HepG2 (cell line): ENCODE results near the gene MED20. TPM values are rescaled to one million over a fixed set of nuclear protein-coding genes. Genes with fewer than 3 reads are reported as not detected.

Source experiments
- ATAC-seq: fragments of 200-7000 bp; cut with Tn5 transposase; 3 replicates; pipeline ENCODE4 v1.9.1; 2020; ENCODE audit warnings: mild to moderate bottlenecking, moderate library complexity
- BruUV-seq: library from RNA; stranded (reverse); fragments of 400-500 nt; replicated peaks from 2 replicates; lab custom pipeline; 2021; lab: Mats Ljungman, UMichigan
- CTCF ChIA-PET: fragments of 300-600 bp; formaldehyde crosslinking; extraction: SDS; loops from one replicate; lab custom pipeline; 2021; ENCODE audit warnings: low total read pairs, inconsistent platforms, low intra/inter-chr PET ratio; lab: Yijun Ruan, JAX
- POLR2A ChIA-PET: fragments of 350-600 bp; sonication (Branson Sonifier 250); formaldehyde crosslinking; loops from one replicate; lab custom pipeline; 2020; ENCODE audit warnings: antibody characterized with exemption, inconsistent platforms; lab: Yijun Ruan, JAX
- DNase-seq: peaks from one replicate; pipeline ENCODE4 v3.0.0-alpha.2; 2015; ENCODE audit warnings: low spot score
- FAIRE-seq: peaks from 3 replicates; lab custom pipeline; 2011; peaks lifted over from hg19 to GRCh38; lab: Jason Lieb, UNC
- H2AFZ ChIP-seq: one replicate; pipeline ENCODE4 v1.6.1; 2011; ENCODE audit warnings: low read length, inconsistent platforms
- H3K27ac ChIP-seq: fragments of 300-600 bp; 3 replicates; pipeline ENCODE4 v1.8.0; 2011; ENCODE audit warnings: mixed run types, mild to moderate bottlenecking, mixed read lengths, low read length, inconsistent platforms; ENCODE audit not compliant: insufficient read depth; ENCODE audit errors: extremely low read length
- H3K27me3 ChIP-seq, 2 experiments: fragments of 200-600 bp in 1 of 2; 2 replicates in 1 of 2; 3 replicates in 1 of 2; pipeline versions ENCODE4 v1.6.0 to v1.8.0; 2011; ENCODE audit warnings: low read length in 2 of 2, mild to moderate bottlenecking in 2 of 2, moderate library complexity in 2 of 2, inconsistent platforms in 1 of 2; ENCODE audit not compliant: insufficient read depth in 2 of 2, control insufficient read depth in 1 of 2
- H3K36me3 ChIP-seq, 2 experiments: fragments of 200-600 bp in 1 of 2; replicated peaks in 1 of 2; 2 replicates in 1 of 2; 3 replicates in 1 of 2; pipeline versions ENCODE4 v1.5.1 to v1.8.0; 2011; ENCODE audit warnings: low read length in 2 of 2, inconsistent platforms in 1 of 2; ENCODE audit not compliant: insufficient read depth in 2 of 2, control insufficient read depth in 1 of 2
- H3K4me1 ChIP-seq: 2 replicates; pipeline ENCODE4 v1.5.1; 2012; ENCODE audit warnings: low read length, inconsistent platforms; ENCODE audit not compliant: insufficient read depth
- H3K4me2 ChIP-seq: 2 replicates; pipeline ENCODE4 v1.6.0; 2011; ENCODE audit warnings: low read depth, low read length, inconsistent platforms
- H3K4me3 ChIP-seq, 3 experiments: fragments of 200-600 bp in 1 of 3; sonication (generic), shearing (Covaris generic) in 1 of 3; replicated peaks in 1 of 3; 2 replicates each; pipeline ENCODE4 v1.5.1; 2011 to 2016; ENCODE audit warnings: low read length in 3 of 3, inconsistent platforms in 2 of 3, low read depth in 2 of 3, mild to moderate bottlenecking in 2 of 3, control low read depth in 1 of 3, mixed read lengths in 1 of 3; ENCODE audit not compliant: insufficient read depth in 1 of 3
- H3K79me2 ChIP-seq: one replicate; pipeline ENCODE4 v1.6.1; 2011; ENCODE audit warnings: low read length, inconsistent platforms; ENCODE audit not compliant: insufficient read depth
- H3K9ac ChIP-seq: 2 replicates; pipeline ENCODE4 v1.6.0; 2011; ENCODE audit warnings: mild to moderate bottlenecking, low read depth, low read length, inconsistent platforms; ENCODE audit not compliant: insufficient read depth
- H3K9me3 ChIP-seq: 2 replicates; pipeline ENCODE4 v1.5.1; 2012; ENCODE audit warnings: mild to moderate bottlenecking, low read length
- H4K20me1 ChIP-seq: 2 replicates; pipeline ENCODE4 v1.6.0; 2011; ENCODE audit warnings: inconsistent platforms, mild to moderate bottlenecking, low read length, moderate library complexity; ENCODE audit not compliant: insufficient read depth
- KLF6 ChIP-seq: IDR thresholded peaks from 2 replicates; pipeline ENCODE4 v1.8.0; 2016; ENCODE audit warnings: missing biosample characterization, missing genetic modification reagents
- NBN ChIP-seq: fragments of 450-650 bp; conservative IDR thresholded peaks from 2 replicates; pipeline ENCODE4 v1.6.1; 2017
- SP2 ChIP-seq: sonication (generic); formaldehyde crosslinking; IDR thresholded peaks from 2 replicates; pipeline ENCODE4 v1.5.1; 2020; ENCODE audit warnings: mild to moderate bottlenecking, missing genetic modification reagents
- ZBTB38 ChIP-seq: sonication (generic); formaldehyde crosslinking; IDR thresholded peaks from 2 replicates; pipeline ENCODE4 v1.5.1; 2020; ENCODE audit warnings: mild to moderate bottlenecking, missing genetic modification reagents
- ZNF318 ChIP-seq: sonication (generic); formaldehyde crosslinking; IDR thresholded peaks from 2 replicates; pipeline ENCODE4 v1.4.0; 2020; ENCODE audit warnings: mild to moderate bottlenecking, missing genetic modification reagents
- ZNF430 ChIP-seq: sonication (generic); formaldehyde crosslinking; IDR thresholded peaks from 2 replicates; pipeline ENCODE4 v1.9.0; 2021; ENCODE audit warnings: mild to moderate bottlenecking, missing genetic modification reagents
- WGBS: methylation state at CpG from one replicate; pipeline ENCODE4 v1.1.6; 2017; ENCODE audit warnings: low lambda C conversion rate; 5-methylcytosine and 5-hydroxymethylcytosine counted together
- in situ Hi-C: cut with HindIII; loops from 2 replicates; pipeline ENCODE4 v1.10.0; 2017; ENCODE audit warnings: low pct_unique_long_range_greater_than_20kb; ENCODE audit not compliant: extremely low pct_ligation_motif_present
- intact Hi-C: fragments of 100-400 bp; cut with micrococcal nuclease; formaldehyde crosslinking; loops from one replicate; pipeline ENCODE4 v1.10.0; 2022; ENCODE audit not compliant: unreplicated experiment
- polyA plus RNA-seq, 8 experiments: library from polyadenylated mRNA; depleted of rRNA in 3 of 8; stranded (reverse) in 7 of 8; unstranded in 1 of 8; fragments of >200 nt; fragmentation: Illumina TruSeq in 4 of 8; extraction: Trizol in 4 of 8; gene quantifications; 2 replicates each; pipeline versions ENCODE4 v1.2.1 to v1.2.3, GENCODE V29; 2011 to 2016; ENCODE audit warnings: low read depth in 4 of 8, missing spikeins in 1 of 8, mixed read lengths in 1 of 8; ENCODE audit not compliant: insufficient read depth in 1 of 8
- total RNA-seq, 5 experiments: library from RNA; depleted of rRNA; stranded (reverse); fragments of >200 nt; fragmentation: Illumina TruSeq; extraction: Trizol; gene quantifications; 2 replicates each; pipeline ENCODE4 v1.2.3, GENCODE V29; 2016; ENCODE audit warnings: low read depth in 1 of 5

The MED20 gene
- total and polyA plus RNA-seq, 2 of the 13 experiments (the other 11 are each of a cell fraction or from before 2014, with no cell fraction given), result 28.1 to 41.1 TPM

DNA sequence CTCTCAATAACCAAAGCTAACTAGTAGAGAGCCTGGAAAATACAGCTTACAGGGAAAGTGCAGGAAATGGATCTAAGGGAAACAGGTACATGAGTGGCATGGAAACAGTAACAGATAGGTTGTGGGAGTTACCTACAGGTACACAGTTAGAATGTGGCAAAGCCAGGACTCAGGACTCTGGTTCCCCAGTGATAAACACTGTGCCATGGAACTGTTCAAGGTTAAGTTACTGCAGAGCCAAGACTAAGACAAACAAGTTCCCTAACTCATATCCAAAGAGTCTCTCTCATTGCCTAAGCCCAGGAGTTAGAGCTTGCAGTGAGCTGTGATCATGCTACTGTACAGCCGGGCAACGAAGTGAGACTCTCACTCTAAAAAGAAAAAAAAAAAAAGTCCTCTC lies 6.6 kb downstream of the MED20 start (continued):
- no peak for TF ChIP-seq ZNF318 (CRISPR knock-in tag)

GRCh38 chr6:41909727-41910126 lies 11.2 kb downstream of the MED20 start:
- POLR2A ChIA-PET, result no interaction called here
- TF ChIP-seq ZBTB38 (CRISPR knock-in tag), result no peak
- no peak for TF ChIP-seq KLF6 (CRISPR knock-in tag)
- no peak for TF ChIP-seq SP2
- no peak for TF ChIP-seq NBN
- no peak for TF ChIP-seq ZNF430
- TF ChIP-seq, all 625 proteins: peak for 0
- no peaks in the 10 kb centered on the region for H3K9me3 ChIP-seq

More at GRCh38 chr6:41909727-41910126, 11.2 kb downstream of the MED20 start:
- H3K79me2 ChIP-seq, result peaks cover 8% of the 10 kb centered on the region
- CTCF ChIA-PET, result no interaction called here
- no peaks in the 10 kb centered on the region for H3K4me1 ChIP-seq
- H3K36me3 ChIP-seq, result peaks cover 42 to 85% of the 10 kb centered on the region in 2 experiments
- DNase-seq (no peak), FAIRE-seq (no peak), ATAC-seq (no peak)
- no peaks in the 10 kb centered on the region; the same call in 1 of the 2 replicates for H4K20me1 ChIP-seq
- H3K4me3 ChIP-seq, result no peak overlapping the region
- BruUV-seq, result no TSS peak
- in situ Hi-C loops (no loop called here), intact Hi-C loops (loop anchor here (5.0 kb wide), 1 partner anchor 963 kb away; no protein-coding TSS in a partner anchor)
- H3K27me3 ChIP-seq, result no peaks in the 10 kb centered on the region
- no peak overlapping the region for H3K4me2 ChIP-seq
- H2AFZ ChIP-seq, result no peak overlapping the region
- H3K9ac ChIP-seq, result no peak overlapping the region
- no peak overlapping the region for H3K27ac ChIP-seq
- WGBS, result 100% methylated on average over 1 of the region's 1 CpG
